Fibroblast of mammary gland (primary cell): Measurements from ENCODE around the gene BEGAIN.

ENCODE experiments used
- DNase-seq: peaks from one replicate; pipeline ENCODE4 v3.0.0-alpha.2; 2010; ENCODE audit warnings: low read depth
- H3K4me3 ChIP-seq: 2 replicates; pipeline ENCODE4 v1.5.1; 2011; ENCODE audit warnings: low read depth, mild to moderate bottlenecking, low read length, moderate library complexity; ENCODE audit not compliant: control insufficient read depth
- TF ChIP-seq, protein P1 (sequence below): conservative IDR thresholded peaks from 2 replicates; pipeline ENCODE4 v1.5.1; 2011; ENCODE audit warnings: low read depth, low read length, inconsistent platforms; ENCODE audit not compliant: control insufficient read depth, insufficient read depth

Gene BEGAIN

DNA sequence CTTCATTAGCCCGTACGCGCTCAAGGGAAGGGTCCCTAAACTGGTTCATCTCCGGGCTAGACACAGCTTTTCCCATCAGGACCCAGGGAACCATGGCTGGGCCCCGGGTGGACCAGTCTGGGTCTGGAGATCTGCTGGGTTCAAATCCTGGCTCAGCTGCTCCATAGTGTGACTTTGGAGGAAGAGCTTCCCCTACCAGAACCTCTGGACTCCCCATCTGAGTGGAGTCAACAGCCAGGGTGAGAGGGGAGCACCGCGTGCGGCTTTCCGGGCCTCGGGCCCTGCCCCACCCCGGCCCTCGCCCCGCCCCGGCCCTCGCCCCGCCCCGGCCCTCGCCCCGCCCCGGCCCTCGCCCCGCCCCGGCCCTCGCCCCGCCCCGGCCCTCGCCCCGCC, 41.2 kb downstream of the BEGAIN start:
- H3K4me3 ChIP-seq = no peak overlapping the region
- no peak for DNase-seq
- TF ChIP-seq, protein P1, sequence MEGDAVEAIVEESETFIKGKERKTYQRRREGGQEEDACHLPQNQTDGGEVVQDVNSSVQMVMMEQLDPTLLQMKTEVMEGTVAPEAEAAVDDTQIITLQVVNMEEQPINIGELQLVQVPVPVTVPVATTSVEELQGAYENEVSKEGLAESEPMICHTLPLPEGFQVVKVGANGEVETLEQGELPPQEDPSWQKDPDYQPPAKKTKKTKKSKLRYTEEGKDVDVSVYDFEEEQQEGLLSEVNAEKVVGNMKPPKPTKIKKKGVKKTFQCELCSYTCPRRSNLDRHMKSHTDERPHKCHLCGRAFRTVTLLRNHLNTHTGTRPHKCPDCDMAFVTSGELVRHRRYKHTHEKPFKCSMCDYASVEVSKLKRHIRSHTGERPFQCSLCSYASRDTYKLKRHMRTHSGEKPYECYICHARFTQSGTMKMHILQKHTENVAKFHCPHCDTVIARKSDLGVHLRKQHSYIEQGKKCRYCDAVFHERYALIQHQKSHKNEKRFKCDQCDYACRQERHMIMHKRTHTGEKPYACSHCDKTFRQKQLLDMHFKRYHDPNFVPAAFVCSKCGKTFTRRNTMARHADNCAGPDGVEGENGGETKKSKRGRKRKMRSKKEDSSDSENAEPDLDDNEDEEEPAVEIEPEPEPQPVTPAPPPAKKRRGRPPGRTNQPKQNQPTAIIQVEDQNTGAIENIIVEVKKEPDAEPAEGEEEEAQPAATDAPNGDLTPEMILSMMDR = no peak

GRCh38 chr14:100545359-100545758, 41.9 kb downstream of the BEGAIN start:
- no peak for DNase-seq
- no peak overlapping the region for H3K4me3 ChIP-seq
- TF ChIP-seq, protein P1 = no peak

DNA sequence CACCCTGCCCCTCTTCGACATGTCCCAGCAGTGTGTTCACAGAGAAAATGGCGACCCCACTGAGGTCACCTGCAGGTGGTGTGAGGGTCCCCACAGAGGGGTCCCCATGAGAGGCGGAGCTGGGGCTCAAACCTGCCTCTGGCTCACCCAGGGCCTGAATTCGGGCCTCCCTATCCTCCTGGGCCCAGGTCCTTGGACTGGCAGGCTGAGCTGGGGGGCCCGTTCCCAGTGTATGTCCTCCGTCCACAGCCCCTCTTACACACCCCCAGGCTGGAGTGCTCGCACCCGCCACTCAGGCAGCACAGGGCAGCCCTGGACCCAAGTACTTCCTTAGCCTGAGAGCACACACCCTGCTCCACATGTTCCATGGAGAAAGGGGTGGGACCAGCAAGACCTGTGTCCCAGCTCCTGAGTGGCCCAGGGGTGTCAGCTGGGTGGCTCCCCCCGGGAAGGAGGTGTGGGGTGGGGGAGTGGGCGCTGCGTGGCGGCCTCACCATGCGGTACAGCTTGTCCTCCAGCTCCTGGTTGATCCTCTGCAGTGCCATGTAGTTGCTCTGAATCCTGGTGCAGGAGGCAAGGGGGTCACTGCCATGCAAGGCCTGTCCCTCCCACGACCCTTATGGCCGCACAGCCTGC, 42.6 kb downstream of the BEGAIN start:
- no peak for DNase-seq
- TF ChIP-seq, protein P1 = no peak
- H3K4me3 ChIP-seq = no peak overlapping the region

GRCh38 chr14:100543471-100544455, 43.5 kb downstream of the BEGAIN start:
- no peak for DNase-seq
- TF ChIP-seq, protein P1 = no peak
- no peak overlapping the region for H3K4me3 ChIP-seq

DNA sequence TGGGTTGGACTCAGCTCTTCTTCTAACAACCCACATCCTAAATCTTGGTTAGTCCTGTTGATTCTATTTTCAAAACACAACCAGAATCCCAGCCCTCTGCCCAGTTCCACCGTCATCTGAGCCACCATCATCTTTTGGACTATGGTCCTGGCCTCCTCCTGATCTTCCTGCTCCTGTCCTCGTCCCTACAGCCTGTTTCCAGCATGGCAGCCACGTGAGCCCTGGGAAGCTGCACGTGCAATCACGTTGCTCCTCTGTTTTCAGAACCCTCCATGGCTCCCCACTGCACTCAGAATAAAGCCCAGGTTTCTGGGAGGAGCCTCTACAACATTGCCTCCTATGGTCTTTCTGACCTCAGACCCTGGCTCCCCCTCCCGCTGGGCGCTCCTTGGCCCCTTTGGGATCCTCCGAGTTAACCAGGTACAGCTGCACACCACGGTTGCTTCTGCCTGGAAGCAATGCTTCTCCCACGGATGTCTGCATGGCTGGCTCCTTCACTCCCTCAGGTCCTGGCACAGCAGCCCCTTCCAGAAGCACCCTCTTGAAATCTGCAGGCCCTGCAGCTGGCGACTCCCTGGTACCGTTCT, 44.5 kb downstream of the BEGAIN start:
- no peak overlapping the region for H3K4me3 ChIP-seq
- TF ChIP-seq, protein P1 = no peak
- no peak for DNase-seq

DNA sequence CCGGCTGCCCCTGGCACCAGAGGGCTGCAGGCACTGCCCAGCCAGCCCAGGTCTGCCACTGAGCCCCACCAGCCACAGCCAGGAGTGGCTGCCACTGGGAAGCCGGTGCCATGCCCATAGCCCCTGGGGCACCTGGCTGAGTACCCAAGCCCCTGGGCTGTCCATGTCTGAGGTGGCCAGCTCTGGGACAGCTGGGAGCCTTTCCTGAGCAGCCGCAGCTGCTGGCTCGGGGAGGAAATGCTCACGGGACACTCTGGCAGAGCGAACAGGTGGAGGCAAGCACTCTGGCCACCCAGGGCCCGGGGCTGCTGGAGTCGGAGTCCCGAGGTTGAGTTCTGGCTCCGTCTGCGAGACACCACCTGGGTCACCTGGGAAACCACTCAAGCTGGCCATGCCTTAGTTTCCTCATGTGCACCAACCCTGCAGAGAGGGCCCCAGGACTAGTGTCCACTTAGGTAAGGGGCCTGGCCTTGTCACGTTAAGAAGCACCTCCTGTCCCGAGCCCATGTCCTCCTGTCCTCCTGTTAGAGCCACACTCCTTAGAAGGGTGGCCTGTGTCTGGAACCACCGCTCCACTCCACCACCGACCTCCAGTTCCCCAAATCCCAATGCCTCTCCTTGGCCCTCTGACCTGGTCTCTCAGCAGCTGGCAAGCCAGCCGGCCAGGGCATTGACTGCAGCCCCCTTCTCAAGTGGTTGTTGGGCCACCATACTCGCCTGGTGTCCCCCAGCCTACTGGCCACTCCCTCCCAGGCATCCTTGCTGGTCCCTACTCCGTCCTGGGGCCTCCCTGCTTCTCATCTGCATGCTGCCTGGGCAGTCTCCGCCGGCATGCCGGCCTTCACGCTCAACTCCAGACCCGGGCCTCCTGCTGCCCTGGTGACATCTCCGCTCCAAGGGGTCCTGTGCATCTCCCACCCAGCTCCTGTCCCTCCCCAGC, 45.3 kb downstream of the BEGAIN start:
- H3K4me3 ChIP-seq = no peak overlapping the region
- no peak for DNase-seq
- TF ChIP-seq, protein P1 = no peak
